Inflammatory macrophage treated with lipopolysaccharide for 1 hour (primary cell): ENCODE measurements around the gene TRIM72.
"Not testable (repeated sequence)": the region's sequence is repeated elsewhere in the genome, so short reads cannot be mapped to it uniquely, and the experiment has no call there.

Source experiments
- DNase-seq, 2 donors: peaks; one replicate each; pipeline ENCODE4 v3.0.0-alpha.2; 2020 to 2022

TRIM72 gene

GRCh38 chr16:31191697-31192428 lies 22.1 kb upstream of the TRIM72 start:
- no peak for DNase-seq

- no peak for DNase-seq
These were observed 20.9 kb upstream of the TRIM72 start for GRCh38 chr16:31192856-31193642.

- DNase-seq: no peak
These were observed 20.0 kb upstream of the TRIM72 start for GRCh38 chr16:31193874-31194273.

- no peak for DNase-seq
These were observed 19.0 kb upstream of the TRIM72 start for GRCh38 chr16:31194898-31195297.

GRCh38 chr16:31195861-31196260 lies 18.1 kb upstream of the TRIM72 start:
- not testable (repeated sequence) for DNase-seq

GRCh38 chr16:31196324-31197088 lies 17.4 kb upstream of the TRIM72 start:
- no peak for DNase-seq

GRCh38 chr16:31198207-31198882 lies 15.6 kb upstream of the TRIM72 start:
- DNase-seq: peak in 1 of 2 donors; percentile 28

GRCh38 chr16:31199430-31200041 lies 14.4 kb upstream of the TRIM72 start:
- no peak for DNase-seq

- DNase-seq: not testable (repeated sequence)
These were observed 13.8 kb upstream of the TRIM72 start for GRCh38 chr16:31200111-31200510.

- DNase-seq: peak; percentile 48
These were observed 12.9 kb upstream of the TRIM72 start for GRCh38 chr16:31200821-31201568.

- peak; percentile 56 to 62 for DNase-seq
These were observed 12.1 kb upstream of the TRIM72 start for GRCh38 chr16:31201582-31202413.

- DNase-seq: peak; percentile 69 to 72
These were observed 11.2 kb upstream of the TRIM72 start, which contains the start of gene PYCARD for GRCh38 chr16:31202414-31203375. PYCARD (minus strand) TSS chr16:31202760; CDS start chr16:31202690, 70 bp downstream.

GRCh38 chr16:31204871-31205666 lies 8.8 kb upstream of the TRIM72 start:
- no peak for DNase-seq

GRCh38 chr16:31206776-31207175 lies 7.1 kb upstream of the TRIM72 start:
- DNase-seq: no peak

GRCh38 chr16:31213342-31213741 lies 577 bp upstream of the TRIM72 start:
- no peak for DNase-seq

- DNase-seq: no peak
These were observed 878 bp downstream of the TRIM72 start for GRCh38 chr16:31214708-31215286.

GRCh38 chr16:31215287-31216162 lies 1.6 kb downstream of the TRIM72 start:
- DNase-seq: peak; percentile 65 to 66
